ENCODE measurements around the gene SLC9A5.

SLC9A5 gene

GRCh38 chr16:67282447-67282805 lies 33.6 kb downstream of the SLC9A5 start:
- DNase-seq = no peak

- peak; percentile 33 for DNase-seq
These were observed 34.5 kb downstream of the SLC9A5 start for GRCh38 chr16:67283039-67283825.

GRCh38 chr16:67283826-67284555 lies 35.2 kb downstream of the SLC9A5 start:
- no peak for DNase-seq

DNA sequence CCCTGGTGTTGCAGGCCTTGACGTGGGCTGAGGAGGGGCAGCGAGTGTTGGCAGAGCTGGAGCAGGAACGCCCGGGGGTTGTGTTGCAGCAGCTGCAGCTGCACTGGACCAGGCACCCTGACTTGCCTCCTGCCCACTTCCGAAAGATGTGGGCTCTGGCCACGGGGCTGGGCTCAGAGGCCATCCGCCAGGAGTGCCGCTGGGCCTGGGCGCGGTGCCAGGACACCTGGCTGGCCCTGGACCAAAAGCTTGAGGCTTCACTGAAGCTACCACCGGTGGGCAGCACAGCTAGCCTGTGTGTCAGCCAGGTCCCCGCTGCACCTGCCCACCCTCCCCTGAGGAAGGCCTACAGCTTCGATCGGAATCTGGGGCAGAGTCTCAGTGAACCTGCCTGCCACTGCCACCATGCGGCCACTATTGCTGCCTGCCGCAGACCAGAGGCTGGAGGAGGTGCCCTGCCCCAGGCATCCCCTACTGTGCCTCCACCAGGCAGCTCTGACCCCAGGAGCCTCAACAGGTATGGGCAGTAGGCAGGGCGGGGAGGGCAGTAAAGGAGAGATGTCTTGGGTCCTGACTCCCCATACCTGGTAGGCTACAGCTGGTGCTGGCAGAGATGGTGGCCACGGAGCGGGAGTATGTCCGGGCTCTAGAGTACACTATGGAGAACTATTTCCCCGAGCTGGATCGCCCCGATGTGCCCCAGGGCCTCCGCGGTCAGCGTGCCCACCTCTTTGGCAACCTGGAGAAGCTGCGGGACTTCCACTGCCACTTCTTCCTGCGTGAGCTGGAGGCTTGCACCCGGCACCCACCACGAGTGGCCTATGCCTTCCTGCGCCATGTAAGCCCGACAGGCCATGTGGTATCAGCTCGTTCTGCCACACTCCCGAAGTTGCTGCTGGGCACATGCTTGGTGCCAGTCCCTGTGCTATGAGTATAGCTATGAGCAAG lies 36.2 kb downstream of the SLC9A5 start:
- DNase-seq = peak; percentile 15

DNA sequence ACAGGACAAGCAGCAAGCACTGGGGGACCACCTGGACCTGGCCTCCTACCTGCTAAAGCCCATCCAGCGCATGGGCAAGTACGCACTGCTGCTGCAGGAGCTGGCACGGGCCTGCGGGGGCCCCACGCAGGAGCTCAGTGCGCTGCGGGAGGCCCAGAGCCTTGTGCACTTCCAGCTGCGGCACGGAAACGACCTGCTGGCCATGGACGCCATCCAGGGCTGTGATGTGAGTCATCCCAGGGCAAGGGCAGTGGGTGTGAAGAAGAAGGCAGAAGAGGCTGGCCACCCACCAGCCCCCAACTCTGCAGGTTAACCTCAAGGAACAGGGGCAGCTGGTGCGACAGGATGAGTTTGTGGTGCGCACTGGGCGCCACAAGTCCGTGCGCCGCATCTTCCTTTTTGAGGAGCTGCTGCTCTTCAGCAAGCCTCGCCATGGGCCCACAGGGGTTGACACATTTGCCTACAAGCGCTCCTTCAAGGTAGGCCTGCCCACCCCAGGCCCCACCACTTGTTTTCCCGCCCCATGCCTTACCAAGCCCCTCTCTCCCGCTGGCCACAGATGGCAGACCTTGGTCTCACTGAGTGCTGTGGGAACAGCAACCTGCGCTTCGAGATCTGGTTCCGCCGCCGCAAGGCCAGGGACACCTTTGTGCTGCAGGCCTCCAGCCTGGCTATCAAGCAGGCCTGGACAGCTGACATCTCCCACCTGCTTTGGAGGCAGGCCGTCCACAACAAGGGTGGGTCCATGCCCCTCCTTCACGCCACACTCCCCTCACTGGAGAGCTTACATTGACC lies 37.9 kb downstream of the SLC9A5 start:
- no peak for DNase-seq

DNA sequence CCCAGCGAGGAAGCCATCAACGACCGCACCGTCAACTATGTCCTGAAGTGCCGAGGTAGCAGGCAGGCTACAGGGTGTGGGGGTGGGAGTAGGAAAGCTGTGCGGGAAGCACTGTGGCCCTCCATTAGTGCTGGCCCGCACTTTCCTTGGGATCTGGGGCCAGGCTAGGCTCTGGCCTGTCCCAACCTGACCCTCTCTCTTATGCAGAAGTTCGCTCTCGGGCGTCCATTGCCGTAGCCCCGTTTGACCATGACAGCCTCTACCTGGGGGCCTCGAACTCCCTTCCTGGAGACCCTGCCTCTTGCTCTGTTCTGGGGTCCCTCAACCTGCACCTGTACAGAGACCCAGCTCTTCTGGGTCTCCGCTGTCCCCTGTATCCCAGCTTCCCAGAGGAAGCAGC lies 39.2 kb downstream of the SLC9A5 start:
- DNase-seq = no peak

DNA sequence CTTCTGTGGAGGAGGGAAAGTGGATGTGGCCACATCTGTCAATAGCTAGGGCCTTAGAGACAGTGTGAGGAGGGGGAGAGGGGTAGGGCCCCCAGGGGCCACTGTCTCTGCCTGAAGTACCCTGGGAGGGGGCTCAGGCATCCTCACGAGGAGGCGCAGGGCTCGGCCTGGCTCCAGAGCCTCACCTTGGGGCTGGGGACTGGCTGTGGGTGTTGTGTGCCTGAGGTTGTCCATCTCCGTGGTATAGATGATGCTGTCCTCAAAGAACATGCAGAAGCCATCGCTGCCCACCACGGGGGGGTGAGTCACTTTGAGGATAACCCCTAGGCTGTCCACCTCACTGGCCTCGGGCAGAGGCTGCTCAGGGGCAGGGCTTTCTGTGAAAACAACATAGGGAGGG lies 42.7 kb downstream of the SLC9A5 start:
- no peak for DNase-seq

GRCh38 chr16:67294171-67294757 lies 45.5 kb downstream of the SLC9A5 start:
- no peak for DNase-seq

DNA sequence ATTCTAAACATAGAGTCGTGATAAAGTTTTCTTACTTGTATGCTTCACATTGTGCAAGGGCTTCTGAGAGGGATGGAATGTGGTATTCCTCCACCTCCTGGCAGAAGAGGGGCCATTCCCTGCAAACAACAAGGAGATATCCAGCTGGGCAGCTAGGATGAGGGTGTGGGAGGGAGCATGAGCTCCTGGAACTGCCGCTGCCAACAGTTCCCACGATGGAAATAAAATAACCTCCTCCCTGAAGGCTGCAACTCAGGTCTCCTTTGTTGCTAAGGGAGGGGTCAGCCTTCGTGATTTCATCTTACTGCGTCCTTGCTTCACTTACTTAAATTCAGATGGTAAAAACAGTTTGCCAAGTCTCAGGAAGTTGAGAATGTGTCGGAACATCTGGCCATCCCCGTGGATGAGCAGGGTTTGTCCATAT lies 46.2 kb downstream of the SLC9A5 start:
- peak; percentile 76 for DNase-seq

DNA sequence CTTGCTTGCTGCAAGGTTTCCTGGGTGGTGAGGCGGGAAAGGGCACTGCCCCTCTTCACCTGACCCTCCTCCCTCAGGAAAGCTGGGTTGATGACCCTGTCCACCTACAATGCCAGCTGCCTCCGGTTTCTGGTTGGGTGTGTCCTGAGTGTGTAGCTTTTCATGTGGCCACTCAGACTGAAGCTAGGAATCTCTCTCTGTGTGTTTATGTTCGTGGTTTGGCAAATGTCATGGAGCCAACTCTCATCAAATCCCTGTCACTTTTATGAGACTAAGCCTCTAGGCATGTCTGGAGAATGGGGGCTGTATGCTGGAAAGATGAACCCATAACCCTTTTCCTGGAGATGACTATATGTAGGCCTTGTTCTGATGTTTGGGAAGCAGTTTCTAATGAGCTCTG lies 47.6 kb downstream of the SLC9A5 start:
- peak; percentile 85 for DNase-seq

- no peak for DNase-seq
These were observed 49.5 kb downstream of the SLC9A5 start for GRCh38 chr16:67298277-67298676.

DNA sequence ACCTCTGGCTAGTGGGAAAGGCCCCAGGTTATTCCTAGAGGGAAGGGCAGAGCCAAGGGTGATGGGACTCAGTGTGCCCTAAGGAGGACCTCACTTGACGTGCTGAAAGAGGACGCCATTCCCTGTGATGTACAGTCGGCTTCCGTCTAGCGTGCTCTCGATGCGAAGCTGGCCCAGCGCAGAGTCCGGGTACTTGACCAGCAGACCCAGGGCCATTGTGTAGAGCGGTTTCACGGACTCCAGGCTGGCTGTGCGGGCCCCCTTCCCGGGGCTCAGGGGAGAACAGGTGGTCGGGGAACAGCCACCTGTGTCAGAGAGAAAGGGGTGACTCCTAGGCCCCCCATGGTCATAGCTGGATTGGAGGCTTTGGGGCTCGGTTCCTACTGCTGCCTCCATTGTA lies 50.5 kb downstream of the SLC9A5 start:
- no peak for DNase-seq

DNA sequence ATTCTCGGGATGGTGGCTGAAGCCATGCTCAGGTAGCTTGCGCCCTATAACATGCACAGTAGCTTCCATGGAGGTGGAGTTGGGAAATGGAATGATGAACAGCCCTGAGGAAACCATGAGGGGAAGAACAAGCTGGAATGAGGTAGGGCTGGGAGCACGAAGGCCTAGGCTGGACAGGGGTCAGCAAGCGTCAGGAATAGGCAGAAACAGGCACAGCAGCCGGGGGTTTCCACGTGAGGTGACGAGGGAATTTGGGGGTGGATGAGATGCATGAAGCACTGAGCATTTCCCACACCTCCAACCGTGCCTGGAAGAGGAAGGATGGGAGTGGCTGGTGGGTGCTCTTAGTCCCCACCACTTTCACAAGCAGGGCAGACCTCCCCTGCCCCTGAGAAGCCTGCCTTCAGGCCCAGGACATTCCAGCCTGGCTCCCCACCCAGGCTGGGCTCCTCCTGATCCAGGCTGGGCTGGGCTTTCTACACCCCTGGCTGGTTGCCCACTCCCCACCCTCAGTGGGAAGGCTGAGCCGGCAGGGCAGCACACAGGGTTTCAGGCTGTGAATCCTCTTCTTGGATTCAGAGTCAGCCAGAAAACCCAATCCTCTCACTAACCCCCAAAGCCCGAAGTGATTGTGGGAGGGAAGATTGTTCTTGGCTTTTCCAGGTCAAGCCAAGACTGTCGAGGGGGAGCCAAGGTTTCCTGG lies 52.5 kb downstream of the SLC9A5 start:
- peak; percentile 45 for DNase-seq

GRCh38 chr16:67302076-67302475 lies 53.3 kb downstream of the SLC9A5 start:
- DNase-seq = no peak

GRCh38 chr16:67302970-67303369 lies 54.2 kb downstream of the SLC9A5 start:
- DNase-seq = no peak

GRCh38 chr16:67304020-67304419 lies 55.2 kb downstream of the SLC9A5 start:
- DNase-seq = peak; percentile 53

GRCh38 chr16:67305216-67306071 lies 56.7 kb downstream of the SLC9A5 start:
- no peak for DNase-seq

DNA sequence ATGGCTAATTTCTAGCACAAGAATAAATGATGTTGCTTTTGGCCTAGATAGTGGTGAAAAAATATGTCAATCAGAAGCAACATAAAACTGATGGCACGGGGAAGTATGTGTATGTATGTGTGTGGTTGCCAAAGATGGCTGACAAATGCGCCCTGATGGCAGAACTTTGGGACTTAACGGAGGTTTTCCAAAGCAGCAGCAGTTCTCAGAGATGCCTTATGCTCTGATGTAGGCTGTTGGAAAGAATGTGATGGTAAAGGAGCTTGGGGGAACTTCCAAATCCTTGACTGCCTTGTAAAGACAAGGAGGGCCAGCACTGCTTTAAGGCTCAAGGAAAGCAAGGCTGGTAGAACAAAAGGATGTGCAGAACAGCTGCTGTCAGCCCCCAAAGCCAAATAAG lies 61.8 kb downstream of the SLC9A5 start:
- DNase-seq = no peak

GRCh38 chr16:67311607-67312488 lies 63.1 kb downstream of the SLC9A5 start:
- DNase-seq = peak; percentile 99

Data from fibroblast of skin of scalp (primary cell).